ENCODE data around the gene INPP4A.

DNA sequence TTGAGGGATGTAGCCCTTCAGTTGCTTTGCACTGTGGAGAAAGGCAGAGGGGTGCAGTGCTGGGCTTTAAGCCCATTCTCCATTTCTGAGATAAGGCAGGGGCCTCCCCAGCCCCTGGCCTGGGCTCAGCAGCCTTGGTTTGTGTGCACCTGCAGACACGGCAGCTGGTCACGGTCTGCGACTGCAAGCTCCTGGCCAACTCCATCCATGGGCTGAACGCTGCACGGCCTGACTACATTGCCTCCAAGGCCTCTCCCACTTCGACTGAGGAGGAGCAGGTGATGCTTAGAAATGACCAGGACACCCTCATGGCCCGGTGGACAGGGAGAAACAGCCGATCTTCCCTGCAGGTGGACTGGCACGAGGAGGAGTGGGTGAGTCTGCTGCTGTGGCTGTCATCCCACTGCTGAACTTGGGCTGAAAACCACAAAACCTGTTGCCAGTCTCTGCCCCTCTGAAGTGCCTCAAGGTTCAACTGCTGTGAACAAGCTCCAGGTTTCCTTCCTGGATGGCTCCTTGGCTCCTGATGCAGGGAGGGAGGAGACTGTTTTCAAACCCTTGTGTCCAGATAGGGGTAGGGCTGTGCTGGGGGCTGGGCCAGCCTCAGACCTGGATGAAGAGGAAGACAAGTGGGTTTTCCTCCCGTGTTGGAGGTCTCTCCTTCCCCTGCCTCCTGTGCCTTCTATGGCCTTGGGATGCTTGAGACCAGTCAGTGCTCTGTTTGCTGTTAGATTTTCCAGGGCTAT is 109.6 kb downstream of the INPP4A start:
- TF ChIP-seq EZH2phosphoT487 (IDR thresholded peaks at IDR 0.05; ENCODE audit: low read depth, severe bottlenecking, unreplicated experiment) (no peak), EZH2 (IDR thresholded peaks at IDR 0.05; ENCODE audit: borderline replicate concordance) (no peak)
- TF ChIP-seq, protein P1, sequence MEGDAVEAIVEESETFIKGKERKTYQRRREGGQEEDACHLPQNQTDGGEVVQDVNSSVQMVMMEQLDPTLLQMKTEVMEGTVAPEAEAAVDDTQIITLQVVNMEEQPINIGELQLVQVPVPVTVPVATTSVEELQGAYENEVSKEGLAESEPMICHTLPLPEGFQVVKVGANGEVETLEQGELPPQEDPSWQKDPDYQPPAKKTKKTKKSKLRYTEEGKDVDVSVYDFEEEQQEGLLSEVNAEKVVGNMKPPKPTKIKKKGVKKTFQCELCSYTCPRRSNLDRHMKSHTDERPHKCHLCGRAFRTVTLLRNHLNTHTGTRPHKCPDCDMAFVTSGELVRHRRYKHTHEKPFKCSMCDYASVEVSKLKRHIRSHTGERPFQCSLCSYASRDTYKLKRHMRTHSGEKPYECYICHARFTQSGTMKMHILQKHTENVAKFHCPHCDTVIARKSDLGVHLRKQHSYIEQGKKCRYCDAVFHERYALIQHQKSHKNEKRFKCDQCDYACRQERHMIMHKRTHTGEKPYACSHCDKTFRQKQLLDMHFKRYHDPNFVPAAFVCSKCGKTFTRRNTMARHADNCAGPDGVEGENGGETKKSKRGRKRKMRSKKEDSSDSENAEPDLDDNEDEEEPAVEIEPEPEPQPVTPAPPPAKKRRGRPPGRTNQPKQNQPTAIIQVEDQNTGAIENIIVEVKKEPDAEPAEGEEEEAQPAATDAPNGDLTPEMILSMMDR (IDR thresholded peaks at IDR 0.05; ENCODE audit: poor library complexity): no peak

All from hepatocyte (in vitro differentiated cells).